Stimulated activated CD4-positive, alpha-beta T cell treated with anti-CD3 and anti-CD28 coated beads, Interleukin-4, amount 100 ng/mL, for 24 hours (primary cell): ENCODE data around the gene SYNPO2L.
"Not testable (repeated sequence)": the region's sequence is repeated elsewhere in the genome, so short reads cannot be mapped to it uniquely, and the experiment has no call there.

Experiments
- DNase-seq: peaks from one replicate; pipeline ENCODE4 v3.0.0-alpha.2; 2020

Gene SYNPO2L

GRCh38 chr10:73655990-73656298 is at the start of gene SYNPO2L:
SYNPO2L (minus strand) TSS chr10:73656029; CDS start chr10:73655922, 107 bp downstream.
- DNase-seq: no peak

GRCh38 chr10:73703924-73704323 is 48.1 kb upstream of the SYNPO2L start:
- not testable (repeated sequence) for DNase-seq

- DNase-seq: not testable (repeated sequence)
Measured at GRCh38 chr10:73698819-73699218, 43.0 kb upstream of the SYNPO2L start.

- DNase-seq: not testable (repeated sequence)
Measured at GRCh38 chr10:73697675-73698159, 41.9 kb upstream of the SYNPO2L start, which contains the start of gene AGAP5. AGAP5 (minus strand) TSS chr10:73698109; CDS start chr10:73697755, 354 bp downstream.

- DNase-seq: not testable (repeated sequence)
Measured at GRCh38 chr10:73695302-73695701, 39.5 kb upstream of the SYNPO2L start.

GRCh38 chr10:73690755-73691154 is 34.9 kb upstream of the SYNPO2L start:
- not testable (repeated sequence) for DNase-seq

- not testable (repeated sequence) for DNase-seq
Measured at GRCh38 chr10:73689596-73689995, 33.8 kb upstream of the SYNPO2L start.

GRCh38 chr10:73687641-73688040 is 31.8 kb upstream of the SYNPO2L start:
- DNase-seq: not testable (repeated sequence)

- DNase-seq: not testable (repeated sequence)
Measured at GRCh38 chr10:73674546-73674945, 18.7 kb upstream of the SYNPO2L start.

GRCh38 chr10:73668378-73668777 is 12.5 kb upstream of the SYNPO2L start:
- not testable (repeated sequence) for DNase-seq

- DNase-seq: not testable (repeated sequence)
Measured at GRCh38 chr10:73666153-73666809, 10.5 kb upstream of the SYNPO2L start.

GRCh38 chr10:73665581-73665980 is 9.8 kb upstream of the SYNPO2L start:
- not testable (repeated sequence) for DNase-seq

GRCh38 chr10:73664156-73665040 is 8.6 kb upstream of the SYNPO2L start:
- not testable (repeated sequence) for DNase-seq

GRCh38 chr10:73663621-73664020 is 7.8 kb upstream of the SYNPO2L start:
- not testable (repeated sequence) for DNase-seq

- not testable (repeated sequence) for DNase-seq
Measured at GRCh38 chr10:73662705-73663104, 6.9 kb upstream of the SYNPO2L start.

- no peak for DNase-seq
Measured at GRCh38 chr10:73655257-73655989, 406 bp downstream of the SYNPO2L start.

GRCh38 chr10:73653701-73654100 is 2.1 kb downstream of the SYNPO2L start:
- DNase-seq: no peak

- no peak for DNase-seq
Measured at GRCh38 chr10:73653195-73653594, 2.6 kb downstream of the SYNPO2L start.

GRCh38 chr10:73650537-73651331 is 5.1 kb downstream of the SYNPO2L start:
- no peak for DNase-seq

GRCh38 chr10:73649876-73650536 is 5.8 kb downstream of the SYNPO2L start:
- DNase-seq: no peak

GRCh38 chr10:73648975-73649829 is 6.6 kb downstream of the SYNPO2L start:
- no peak for DNase-seq
